ENCODE data around the gene CCR6.

CCR6 gene

GRCh38 chr6:167121335-167121841, 1.5 kb upstream of the CCR6 start:
- DNase-seq = no peak

- DNase-seq = no peak
These were observed 662 bp upstream of the CCR6 start for GRCh38 chr6:167122041-167122826.

GRCh38 chr6:167124753-167125152, 1.9 kb downstream of the CCR6 start:
- no peak for DNase-seq

- no peak for DNase-seq
These were observed 2.5 kb downstream of the CCR6 start for GRCh38 chr6:167125410-167125809.

- DNase-seq = no peak
These were observed 3.0 kb downstream of the CCR6 start for GRCh38 chr6:167125855-167126349.

- DNase-seq = no peak
These were observed 5.1 kb downstream of the CCR6 start for GRCh38 chr6:167127785-167128531.

- no peak for DNase-seq
These were observed 6.3 kb downstream of the CCR6 start for GRCh38 chr6:167129159-167129558.

- DNase-seq = no peak
These were observed 6.7 kb downstream of the CCR6 start for GRCh38 chr6:167129562-167129961.

GRCh38 chr6:167130008-167130677, 7.2 kb downstream of the CCR6 start:
- no peak for DNase-seq

- no peak for DNase-seq
These were observed 8.1 kb downstream of the CCR6 start for GRCh38 chr6:167130712-167131684.

GRCh38 chr6:167134448-167135328, 11.8 kb downstream of the CCR6 start:
- DNase-seq = no peak

GRCh38 chr6:167136376-167136775, 13.5 kb downstream of the CCR6 start:
- DNase-seq = no peak

- no peak for DNase-seq
These were observed 14.2 kb downstream of the CCR6 start for GRCh38 chr6:167137081-167137480.

- DNase-seq = no peak
These were observed 15.0 kb downstream of the CCR6 start for GRCh38 chr6:167137881-167138280.

GRCh38 chr6:167139761-167140160, 16.9 kb downstream of the CCR6 start:
- DNase-seq = no peak

GRCh38 chr6:167140589-167141474, 17.9 kb downstream of the CCR6 start:
- DNase-seq = no peak

GRCh38 chr6:167141667-167142432, 19.0 kb downstream of the CCR6 start:
- no peak for DNase-seq

- no peak for DNase-seq
These were observed 19.5 kb downstream of the CCR6 start for GRCh38 chr6:167142433-167142761.

- no peak for DNase-seq
These were observed 20.1 kb downstream of the CCR6 start for GRCh38 chr6:167143041-167143440.

Data from NCI-H1436 (cell line).